IMR-90 (cell line): ENCODE results near the gene ARHGEF12. TPM values are rescaled to one million over a fixed set of nuclear protein-coding genes. Genes with fewer than 3 reads are reported as not detected.

Experiments used
- ATAC-seq: fragments of 200-7000 bp; cut with Tn5 transposase; 2 replicates; pipeline ENCODE4 v1.9.1; 2020; ENCODE audit warnings: low read depth, mild to moderate bottlenecking, moderate library complexity
- BruUV-seq: library from RNA; stranded (reverse); fragments of 400-500 nt; replicated peaks from 2 replicates; lab custom pipeline; 2021; lab: Mats Ljungman, UMichigan
- CTCF ChIA-PET: fragments of 300-600 bp; formaldehyde crosslinking; extraction: SDS; loops from one replicate; lab custom pipeline; 2021; ENCODE audit warnings: antibody characterized with exemption; lab: Yijun Ruan, JAX
- POLR2A ChIA-PET: fragments of 300-600 bp; sonication (Branson Sonifier 250); formaldehyde crosslinking; loops from one replicate; lab custom pipeline; 2022; ENCODE audit warnings: antibody characterized with exemption; ENCODE audit not compliant: unreplicated experiment; lab: Charles Lee
- DNase-seq: peaks from one replicate; pipeline ENCODE4 v3.0.0; 2013
- H2AFZ ChIP-seq: replicated peaks from 2 replicates; pipeline ENCODE3; 2013; ENCODE audit warnings: low read length, mild to moderate bottlenecking; ENCODE audit not compliant: poor library complexity
- H2AK5ac ChIP-seq: 2 replicates; pipeline ENCODE4 v1.6.1; 2013; ENCODE audit warnings: low read depth, low read length, inconsistent platforms
- H2AK9ac ChIP-seq: replicated peaks from 2 replicates; pipeline ENCODE3; 2013; ENCODE audit warnings: mild to moderate bottlenecking, low read depth, low read length, moderate library complexity; ENCODE audit not compliant: poor library complexity
- H2BK120ac ChIP-seq: 2 replicates; pipeline ENCODE4 v1.6.1; 2013; ENCODE audit warnings: low read depth, low read length, inconsistent platforms
- H2BK15ac ChIP-seq: 3 replicates; pipeline ENCODE4 v1.6.1; 2013; ENCODE audit warnings: low read depth, low read length, inconsistent platforms
- H2BK20ac ChIP-seq: 2 replicates; pipeline ENCODE4 v1.6.1; 2013; ENCODE audit warnings: low read depth, mild to moderate bottlenecking, inconsistent platforms, low read length, moderate library complexity
- H2BK5ac ChIP-seq: 2 replicates; pipeline ENCODE4 v1.6.1; 2013; ENCODE audit warnings: mild to moderate bottlenecking, low read depth, low read length, inconsistent platforms; ENCODE audit not compliant: poor library complexity, severe bottlenecking
- H3K14ac ChIP-seq: replicated peaks from 2 replicates; pipeline ENCODE4 v1.6.1; 2013; ENCODE audit warnings: low read depth, low read length, inconsistent platforms
- H3K18ac ChIP-seq: 2 replicates; pipeline ENCODE4 v1.6.1; 2013; ENCODE audit warnings: low read depth, low read length, control low read depth
- H3K23ac ChIP-seq: 2 replicates; pipeline ENCODE4 v1.6.1; 2013; ENCODE audit warnings: low read depth, low read length, inconsistent platforms
- H3K27ac ChIP-seq: 2 replicates; pipeline ENCODE4 v1.5.1; 2013; ENCODE audit warnings: mild to moderate bottlenecking, control low read depth, low read length; ENCODE audit not compliant: insufficient read depth
- H3K27me3 ChIP-seq: 2 replicates; pipeline ENCODE4 v1.6.1; 2013; ENCODE audit warnings: low read length; ENCODE audit not compliant: control insufficient read depth, insufficient read depth
- H3K36me3 ChIP-seq: 2 replicates; pipeline ENCODE4 v1.6.1; 2013; ENCODE audit warnings: low read length, mixed read lengths; ENCODE audit not compliant: control insufficient read depth, insufficient read depth
- H3K4ac ChIP-seq: 2 replicates; pipeline ENCODE4 v1.6.1; 2013; ENCODE audit warnings: low read depth, low read length, inconsistent platforms
- H3K4me1 ChIP-seq: 2 replicates; pipeline ENCODE4 v1.6.1; 2013; ENCODE audit warnings: low read length, mixed read lengths; ENCODE audit not compliant: control insufficient read depth, insufficient read depth
- H3K4me2 ChIP-seq: 2 replicates; pipeline ENCODE4 v1.6.1; 2013; ENCODE audit warnings: low read depth, mild to moderate bottlenecking, control low read depth, low read length, moderate library complexity
- H3K4me3 ChIP-seq: 2 replicates; pipeline ENCODE4 v1.5.1; 2013; ENCODE audit warnings: low read depth, mild to moderate bottlenecking, control low read depth, low read length, moderate library complexity; ENCODE audit not compliant: insufficient read depth
- H3K56ac ChIP-seq: 2 replicates; pipeline ENCODE4 v1.6.1; 2013; ENCODE audit warnings: low read length, inconsistent platforms; ENCODE audit not compliant: insufficient read depth; ENCODE audit errors: extremely low read depth
- H3K79me1 ChIP-seq, 2 experiments: 2 replicates each; pipeline ENCODE4 v1.6.1; 2013; ENCODE audit warnings: low read length in 2 of 2, inconsistent platforms in 1 of 2, low read depth in 1 of 2
- H3K9ac ChIP-seq: 2 replicates; pipeline ENCODE4 v1.6.1; 2013; ENCODE audit warnings: low read depth, low read length, control low read depth
- H3K9me1 ChIP-seq: 2 replicates; pipeline ENCODE4 v1.6.1; 2013; ENCODE audit warnings: low read length, inconsistent platforms; ENCODE audit not compliant: insufficient read depth
- H3K9me3 ChIP-seq: 2 replicates; pipeline ENCODE4 v1.6.1; 2013; ENCODE audit warnings: low read length; ENCODE audit not compliant: control insufficient read depth, insufficient read depth
- H4K20me1 ChIP-seq: 2 replicates; pipeline ENCODE4 v1.6.1; 2013; ENCODE audit warnings: low read length, inconsistent platforms; ENCODE audit not compliant: insufficient read depth
- H4K5ac ChIP-seq: 2 replicates; pipeline ENCODE4 v1.6.1; 2013; ENCODE audit warnings: mild to moderate bottlenecking, low read depth, low read length, control low read depth
- H4K8ac ChIP-seq, 2 experiments: 2 replicates each; pipeline ENCODE4 v1.6.1; 2013; ENCODE audit warnings: low read depth in 2 of 2, low read length in 2 of 2, control low read depth in 1 of 2, inconsistent platforms in 1 of 2
- H4K91ac ChIP-seq: 2 replicates; pipeline ENCODE4 v1.6.1; 2013; ENCODE audit warnings: low read depth, low read length, inconsistent platforms; ENCODE audit not compliant: insufficient read depth
- POLR2A ChIP-seq: IDR thresholded peaks from 2 replicates; pipeline ENCODE4 v1.6.1; 2012; ENCODE audit warnings: mild to moderate bottlenecking, low read depth, low read length
- WGBS, 2 experiments: methylation state at CpG; one replicate each; pipeline versions ENCODE4 v1.1.5 to v1.1.7; 2013; ENCODE audit warnings: missing lambda C conversion rate in 2 of 2; ENCODE audit not compliant: insufficient read length in 1 of 2; ENCODE audit errors: extremely low coverage in 2 of 2; 5-methylcytosine and 5-hydroxymethylcytosine counted together
- dilution Hi-C: fragments of 300-500 bp; cut with HindIII; formaldehyde crosslinking; loops from one replicate; pipeline ENCODE4 v1.14.3; 2018; ENCODE audit warnings: low sequenced_read_pairs; ENCODE audit not compliant: unreplicated experiment
- in situ Hi-C: fragments of 300-500 bp; cut with MboI; formaldehyde crosslinking; loops from 3 replicates; pipeline ENCODE4 v1.14.3; 2019; ENCODE audit warnings: low sequenced_read_pairs, inconsistent platforms, mixed read lengths
- intact Hi-C: fragments of 100-400 bp; cut with micrococcal nuclease; formaldehyde crosslinking; loops from 2 replicates; pipeline ENCODE4 v1.10.0; 2022
- polyA plus RNA-seq, 3 experiments: library from polyadenylated mRNA; depleted of rRNA; stranded (reverse); fragments of >200 nt; gene quantifications; 2 replicates each; pipeline ENCODE4 v1.2.3, GENCODE V29; 2012; ENCODE audit warnings: low replicate concordance in 1 of 3
- total RNA-seq: library from RNA; depleted of rRNA; stranded (reverse); fragments of >200 nt; gene quantifications from 2 replicates; pipeline ENCODE4 v1.2.3, GENCODE V29; 2012

The ARHGEF12 gene
- total and polyA plus RNA-seq, 2 of the 4 experiments (the other 2 are of a cell fraction): 25.5 to 115 TPM

DNA sequence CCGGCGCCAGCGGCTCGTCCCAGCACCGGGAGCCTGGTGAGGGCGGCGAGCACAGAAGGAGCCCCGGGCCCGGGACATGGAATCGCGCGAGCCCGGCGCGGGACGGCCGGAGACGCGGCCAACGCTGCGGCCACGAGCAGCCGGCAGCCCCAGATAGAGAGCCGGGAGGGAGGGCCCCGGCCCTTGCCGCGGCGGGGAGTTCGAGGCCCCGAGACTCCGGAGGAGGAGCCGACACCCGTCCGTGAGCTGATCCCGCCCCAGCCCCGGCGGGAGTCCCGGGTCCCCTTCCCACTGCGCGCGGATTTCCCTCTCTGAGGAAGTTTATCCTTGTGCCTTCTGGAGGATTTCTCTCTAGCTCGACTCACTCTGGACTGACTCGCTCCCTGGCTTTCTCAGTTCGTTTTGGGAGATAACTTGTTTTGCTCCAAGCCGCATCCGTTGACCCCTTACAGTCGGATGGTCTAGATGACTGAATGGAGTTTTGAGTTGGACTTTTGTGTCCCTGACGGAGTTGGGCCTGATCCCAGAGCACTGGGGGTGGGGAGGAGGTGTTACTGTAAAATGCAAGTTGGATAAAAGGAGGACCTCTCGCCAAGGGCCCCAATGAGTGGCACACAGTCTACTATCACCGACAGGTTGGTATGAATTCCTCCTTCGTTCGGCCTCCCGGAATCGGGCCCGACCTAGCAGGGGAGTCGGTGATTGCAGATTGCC is 585 bp downstream of the ARHGEF12 start:
- peak overlapping the region; percentile 94 for H2AFZ ChIP-seq
- no TSS peak for BruUV-seq
- 0% methylated on average over 36 of the region's 56 CpGs; no CpG with 5 or more reads in 1 of the 2 experiments for WGBS, 2 experiments
- ChIA-PET POLR2A (interaction anchor here (0.6 to 1.7 kb wide), 3 partner anchors 8 to 95 kb away, joined by 3 to 24 read pairs (median 4); partner anchors contain the start of gene TLCD5), CTCF (interaction anchor here (0.6 to 0.7 kb wide), 2 partner anchors 165 to 701 kb away, joined by 3 read pairs; no protein-coding TSS in a partner anchor)
- peak overlapping the region; percentile 88 for H2AK5ac ChIP-seq
- H3K9me1 ChIP-seq: no peaks in the 10 kb centered on the region
- H3K27me3 ChIP-seq: no peaks in the 10 kb centered on the region
- peak overlapping the region; percentile 95 for H3K4ac ChIP-seq
- peak overlapping the region; percentile 92 for H3K27ac ChIP-seq
- no peak; the same call in 1 of the 2 replicates for TF ChIP-seq POLR2A
- H3K79me1 ChIP-seq: peaks cover 3 to 24% of the 10 kb centered on the region in 2 experiments; a peak in 3 of 4 replicates
- intact Hi-C loops (loop anchor here (1.0 to 10.0 kb wide), 8 partner anchors 51 to 1258 kb away; no protein-coding TSS in a partner anchor), dilution Hi-C loops (no loop called here), in situ Hi-C loops (loop anchor here (25.0 kb wide), 1 partner anchor 101 kb away; no protein-coding TSS in a partner anchor)
- H3K4me1 ChIP-seq: peaks cover 2% of the 10 kb centered on the region
- H2AK9ac ChIP-seq: peak overlapping the region; percentile 88
- peak overlapping the region; percentile 37; the same call in 1 of the 3 replicates for H2BK15ac ChIP-seq
- ATAC-seq (peak; percentile 32), DNase-seq (peak; percentile 20)
- H3K23ac ChIP-seq: peak overlapping the region; percentile 76
- peak overlapping the region; percentile 51; the same call in 1 of the 2 replicates for H4K5ac ChIP-seq
- H2BK120ac ChIP-seq: peak overlapping the region; percentile 55
- peak overlapping the region; percentile 94 for H3K56ac ChIP-seq
- H3K4me3 ChIP-seq: peak overlapping the region; percentile 93
- peak overlapping the region; percentile 17 to 77; a peak in 2 of 4 replicates for H4K8ac ChIP-seq
- peak overlapping the region; percentile 100 for H3K4me2 ChIP-seq
- peak overlapping the region; percentile 76 for H3K18ac ChIP-seq
- peak overlapping the region; percentile 86 for H4K91ac ChIP-seq
- peaks cover 42% of the 10 kb centered on the region for H4K20me1 ChIP-seq
- no peaks in the 10 kb centered on the region for H3K36me3 ChIP-seq
- H2BK20ac ChIP-seq: 0 out of 2 replicates have a peak overlapping the region, but pooled peaks have one; percentile 30
- H2BK5ac ChIP-seq: peak overlapping the region; percentile 85
- no peaks in the 10 kb centered on the region for H3K9me3 ChIP-seq
- peak overlapping the region; percentile 98 for H3K14ac ChIP-seq
- H3K9ac ChIP-seq: peak overlapping the region; percentile 96
